HepG2 (cell line): ENCODE results near the gene NODAL. TPM values are rescaled to one million over a fixed set of nuclear protein-coding genes. Genes with fewer than 3 reads are reported as not detected.

Experiments used
- CEBPB ChIP-seq: IDR thresholded peaks from 2 replicates; pipeline ENCODE4 v1.6.1; 2011; ENCODE audit warnings: low read depth, low read length, improper control_type of control experiment, borderline replicate concordance
- ETV5 ChIP-seq: IDR thresholded peaks from 2 replicates; pipeline ENCODE4 v1.6.1; 2018; ENCODE audit warnings: missing biosample characterization, missing genetic modification reagents, inconsistent platforms, borderline replicate concordance
- MNT ChIP-seq: fragments of 450-650 bp; IDR thresholded peaks from 2 replicates; pipeline ENCODE4 v1.6.1; 2016
- MYC ChIP-seq: sonication (generic); formaldehyde crosslinking; IDR thresholded peaks from 2 replicates; pipeline ENCODE4 v1.9.0; 2021; ENCODE audit warnings: missing genetic modification reagents, borderline replicate concordance
- SOX5 ChIP-seq: IDR thresholded peaks from 2 replicates; pipeline ENCODE4 v1.6.1; 2016; ENCODE audit warnings: borderline replicate concordance
- TBX3 ChIP-seq: fragments of 450-650 bp; IDR thresholded peaks from 2 replicates; pipeline ENCODE4 v1.6.1; 2017; ENCODE audit warnings: antibody characterized with exemption, mild to moderate bottlenecking, inconsistent platforms, borderline replicate concordance
- TCF7 ChIP-seq: sonication (generic); IDR thresholded peaks from 2 replicates; pipeline ENCODE4 v1.6.1; 2016; ENCODE audit warnings: antibody characterized with exemption, low read depth
- TFDP1 ChIP-seq: IDR thresholded peaks from 2 replicates; pipeline ENCODE4 v1.6.1; 2016; ENCODE audit warnings: missing compliant biosample characterization, missing genetic modification reagents, borderline replicate concordance
- ZNF687 ChIP-seq: sonication (generic); formaldehyde crosslinking; IDR thresholded peaks from 2 replicates; pipeline ENCODE4 v1.5.1; 2020; ENCODE audit warnings: mild to moderate bottlenecking, missing genetic modification reagents, moderate library complexity
- polyA plus RNA-seq, 8 experiments: library from polyadenylated mRNA; depleted of rRNA in 3 of 8; stranded (reverse) in 7 of 8; unstranded in 1 of 8; fragments of >200 nt; fragmentation: Illumina TruSeq in 4 of 8; extraction: Trizol in 4 of 8; gene quantifications; 2 replicates each; pipeline versions ENCODE4 v1.2.1 to v1.2.3, GENCODE V29; 2011 to 2016; ENCODE audit warnings: low read depth in 4 of 8, missing spikeins in 1 of 8, mixed read lengths in 1 of 8; ENCODE audit not compliant: insufficient read depth in 1 of 8
- total RNA-seq, 5 experiments: library from RNA; depleted of rRNA; stranded (reverse); fragments of >200 nt; fragmentation: Illumina TruSeq; extraction: Trizol; gene quantifications; 2 replicates each; pipeline ENCODE4 v1.2.3, GENCODE V29; 2016; ENCODE audit warnings: low read depth in 1 of 5

NODAL gene
- total and polyA plus RNA-seq, 2 of the 13 experiments (the other 11 are each of a cell fraction or from before 2014, with no cell fraction given), result not detected

- TF ChIP-seq ZNF687 (CRISPR knock-in tag) (peak; percentile 30; the same call in 1 of the 2 replicates), ETV5 (CRISPR knock-in tag) (peak; percentile 52; the same call in 1 of the 2 replicates), MYC (0 out of 2 replicates have a peak, but pooled peaks have one; percentile 14), TFDP1 (CRISPR knock-in tag) (peak; percentile 21; the same call in 1 of the 2 replicates), SOX5 (peak; percentile 18; the same call in 1 of the 2 replicates), CEBPB (no peak), TCF7 (peak; percentile 45; the same call in 1 of the 2 replicates), MNT (peak; percentile 76), TBX3 (0 out of 2 replicates have a peak, but pooled peaks have one; percentile 15)
These were observed 36.2 kb upstream of the NODAL start (continued) for GRCh38 chr10:70477661-70478162.
